Cardiac septum (tissue), 1 donor: Measurements from ENCODE around the gene ATP13A3. TPM values are rescaled to one million over a fixed set of nuclear protein-coding genes. Genes with fewer than 3 reads are reported as not detected.

Experiments used
- DNase-seq: peaks from one replicate; pipeline ENCODE4 v3.0.0-alpha.2; 2020; ENCODE audit warnings: low spot score
- intact Hi-C: fragments of 100-400 bp; cut with DNase I; formaldehyde crosslinking; loops from one replicate; pipeline ENCODE4 v1.14.0; 2022
- total RNA-seq: library from RNA; stranded (reverse); fragmentation: NEBNext Ultra II Directional; extraction: Animal tissue kit (Norgen Biotek cat#: 25700); gene quantifications from one replicate; pipeline ENCODE4 v1.2.1, GENCODE V29; 2021
- donor health status: DM: no; HTN: no; CAD: no.

ATP13A3 gene
- total RNA-seq, 1 donor from 2014 or later = 217 TPM

GRCh38 chr3:194450341-194450740, 36.5 kb downstream of the ATP13A3 start:
- no peak for DNase-seq
- intact Hi-C loops = no loop called here

GRCh38 chr3:194449913-194450312, 36.9 kb downstream of the ATP13A3 start:
- no peak for DNase-seq
- intact Hi-C loops = no loop called here

GRCh38 chr3:194447657-194448056, 39.1 kb downstream of the ATP13A3 start:
- intact Hi-C loops = no loop called here
- DNase-seq = no peak

GRCh38 chr3:194447161-194447560, 39.6 kb downstream of the ATP13A3 start:
- intact Hi-C loops = no loop called here
- no peak for DNase-seq

GRCh38 chr3:194446754-194447153, 40.0 kb downstream of the ATP13A3 start:
- intact Hi-C loops = no loop called here
- no peak for DNase-seq

GRCh38 chr3:194446172-194446571, 40.6 kb downstream of the ATP13A3 start:
- intact Hi-C loops = no loop called here

GRCh38 chr3:194443901-194444300, 42.9 kb downstream of the ATP13A3 start:
- no peak for DNase-seq
- intact Hi-C loops = no loop called here

More at GRCh38 chr3:194446172-194446571, 40.6 kb downstream of the ATP13A3 start:
- DNase-seq = no peak

GRCh38 chr3:194440756-194441155, 46.0 kb downstream of the ATP13A3 start:
- intact Hi-C loops = no loop called here
- no peak for DNase-seq

GRCh38 chr3:194439881-194440550, 46.8 kb downstream of the ATP13A3 start:
- intact Hi-C loops = no loop called here
- DNase-seq = no peak

GRCh38 chr3:194434503-194434902, 52.3 kb downstream of the ATP13A3 start:
- DNase-seq = no peak
- intact Hi-C loops = no loop called here

- intact Hi-C loops = no loop called here
- no peak for DNase-seq
Measured at GRCh38 chr3:194431554-194431953, 55.2 kb downstream of the ATP13A3 start.

- intact Hi-C loops = no loop called here
- DNase-seq = no peak
Measured at GRCh38 chr3:194425399-194425798, 61.4 kb downstream of the ATP13A3 start.

- intact Hi-C loops = no loop called here
- no peak for DNase-seq
Measured at GRCh38 chr3:194424953-194425352, 61.8 kb downstream of the ATP13A3 start.

- intact Hi-C loops = no loop called here
- DNase-seq = no peak
Measured at GRCh38 chr3:194424373-194424772, 62.4 kb downstream of the ATP13A3 start.

- DNase-seq = no peak
- intact Hi-C loops = no loop called here
Measured at GRCh38 chr3:194423317-194423716, 63.5 kb downstream of the ATP13A3 start.

- intact Hi-C loops = no loop called here
- DNase-seq = no peak
Measured at GRCh38 chr3:194422188-194422587, 64.6 kb downstream of the ATP13A3 start.

- intact Hi-C loops = loop anchor here (5.0 kb wide), 1 partner anchor 154 kb away; no protein-coding TSS in a partner anchor
- no peak for DNase-seq
Measured at GRCh38 chr3:194418671-194419070, 68.1 kb downstream of the ATP13A3 start.

GRCh38 chr3:194407423-194407822, 79.4 kb downstream of the ATP13A3 start:
- intact Hi-C loops = no loop called here
- DNase-seq = no peak

GRCh38 chr3:194405766-194406165, 81.0 kb downstream of the ATP13A3 start:
- intact Hi-C loops = no loop called here
- DNase-seq = no peak

- intact Hi-C loops = no loop called here
- no peak for DNase-seq
Measured at GRCh38 chr3:194404365-194405140, 82.2 kb downstream of the ATP13A3 start.

GRCh38 chr3:194401868-194402329, 84.9 kb downstream of the ATP13A3 start:
- no peak for DNase-seq
- intact Hi-C loops = no loop called here
